Stimulated activated naive CD4-positive, alpha-beta T cell (primary cell): ENCODE data around the gene CNTN3.

ENCODE experiments used
- DNase-seq, 6 experiments: peaks; one replicate each; lab custom pipeline; 2025; lab: John Stamatoyannopoulos, UW

Gene CNTN3

DNA sequence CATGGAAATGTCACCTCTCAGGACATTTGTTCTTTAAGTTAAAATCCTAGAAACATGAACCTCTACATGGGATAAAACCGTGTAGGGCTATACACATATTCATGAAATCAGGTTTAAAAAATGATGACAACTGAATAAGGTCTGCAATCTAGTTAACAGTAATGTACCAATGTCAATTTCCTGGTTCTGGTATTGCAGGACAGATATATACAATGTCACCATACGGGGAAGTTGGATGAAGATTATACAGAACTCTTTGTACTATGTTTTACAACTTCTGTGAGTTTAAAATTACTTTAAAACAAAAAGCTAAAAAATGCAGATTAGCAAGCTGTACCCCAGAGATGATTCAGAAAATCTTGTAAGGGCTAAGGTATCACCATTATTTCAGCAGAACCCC lies 6.7 kb downstream of the CNTN3 start:
- no peak for DNase-seq

DNA sequence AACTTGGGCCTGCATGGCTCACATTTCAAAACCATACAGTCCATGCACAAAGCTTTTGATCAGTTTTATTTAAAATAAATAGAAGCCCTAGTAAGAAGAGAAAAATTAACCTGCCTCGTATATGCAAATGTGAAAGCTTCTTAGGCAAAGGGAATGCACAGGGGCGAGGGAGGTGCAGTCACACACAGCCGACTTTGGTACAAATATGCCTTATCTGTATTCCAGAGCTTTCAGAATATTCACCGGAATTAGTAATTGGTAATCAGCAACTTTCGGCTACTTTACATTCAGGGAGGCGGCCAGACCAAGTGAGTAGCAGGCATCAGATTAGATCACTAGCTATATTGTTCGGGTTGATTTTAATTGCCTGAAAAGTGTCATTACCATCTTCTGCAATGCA lies 7.5 kb downstream of the CNTN3 start:
- DNase-seq: no peak

DNA sequence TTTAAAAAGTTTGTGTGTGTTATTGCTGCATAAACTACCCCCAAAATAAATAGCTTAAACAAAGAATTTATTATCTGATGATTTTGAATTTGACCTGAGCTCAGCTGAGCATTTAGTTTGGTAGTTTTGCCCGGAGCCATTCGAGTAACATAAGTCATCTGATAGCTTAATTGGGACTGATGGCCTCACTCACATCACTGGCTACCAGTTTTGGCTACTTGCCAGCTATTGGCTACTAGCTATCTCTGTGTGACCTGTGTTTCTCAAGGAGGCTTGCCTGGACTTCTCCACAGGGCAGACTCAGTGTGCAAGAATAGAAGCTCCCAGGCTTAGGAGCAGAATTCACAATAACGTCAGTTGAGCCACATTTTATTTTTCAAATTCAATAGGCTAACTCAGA lies 9.0 kb downstream of the CNTN3 start:
- no peak for DNase-seq

DNA sequence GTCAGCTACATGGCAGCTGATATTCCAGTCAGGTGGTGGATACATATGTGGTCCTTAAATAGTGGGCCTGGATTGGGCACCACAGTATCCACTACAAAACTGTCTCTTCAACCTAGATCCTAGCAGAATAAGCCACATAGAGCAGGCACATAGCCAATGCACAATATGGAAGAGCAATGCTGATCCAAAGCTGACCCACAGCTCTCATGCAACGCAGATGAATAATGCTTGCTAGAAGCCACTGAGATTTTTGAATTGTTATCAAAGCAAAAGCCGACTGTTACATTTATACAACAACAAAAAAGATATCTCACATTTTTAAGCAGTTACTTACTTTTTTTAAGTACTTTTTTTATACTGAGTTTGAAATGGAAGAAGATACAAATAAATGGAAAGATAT lies 11.2 kb downstream of the CNTN3 start:
- DNase-seq: no peak

DNA sequence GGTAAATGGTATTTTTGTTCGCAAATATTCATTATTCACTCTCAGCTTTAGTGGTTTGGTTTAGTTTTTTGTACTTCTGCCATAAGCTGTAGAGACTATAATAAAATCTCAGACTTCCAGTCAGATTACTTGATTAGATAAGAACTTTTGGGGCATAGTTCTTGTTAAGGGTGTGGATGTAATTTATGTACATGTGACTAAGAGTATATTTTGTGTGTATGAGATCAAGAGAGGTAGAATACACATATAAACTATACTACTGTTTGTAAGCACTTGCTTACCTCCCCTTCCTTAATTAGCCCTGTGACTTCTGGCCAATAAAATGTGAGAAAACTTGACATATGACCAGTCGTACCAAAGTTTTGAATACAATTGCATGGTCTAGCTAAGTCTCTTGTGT lies 12.0 kb downstream of the CNTN3 start:
- DNase-seq: no peak

DNA sequence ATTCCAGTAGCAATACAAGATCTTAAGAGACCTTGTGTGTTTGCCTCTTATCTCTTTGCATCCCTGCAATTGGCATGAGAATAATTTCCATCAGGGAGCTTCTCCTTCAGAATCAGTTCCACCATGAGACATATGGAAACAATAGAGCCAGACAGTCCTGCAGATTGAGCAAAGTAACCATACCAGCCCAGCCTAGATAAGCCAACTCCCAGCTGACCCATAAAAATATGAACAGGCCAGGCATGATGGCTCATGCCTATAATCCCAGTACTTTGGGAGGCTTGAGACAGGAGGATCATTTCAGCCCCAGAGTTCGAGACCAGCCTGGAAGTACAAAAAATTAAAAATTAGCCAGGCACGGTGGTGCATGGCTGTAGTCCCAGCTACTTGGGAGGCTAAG lies 12.7 kb downstream of the CNTN3 start:
- DNase-seq: no peak

DNA sequence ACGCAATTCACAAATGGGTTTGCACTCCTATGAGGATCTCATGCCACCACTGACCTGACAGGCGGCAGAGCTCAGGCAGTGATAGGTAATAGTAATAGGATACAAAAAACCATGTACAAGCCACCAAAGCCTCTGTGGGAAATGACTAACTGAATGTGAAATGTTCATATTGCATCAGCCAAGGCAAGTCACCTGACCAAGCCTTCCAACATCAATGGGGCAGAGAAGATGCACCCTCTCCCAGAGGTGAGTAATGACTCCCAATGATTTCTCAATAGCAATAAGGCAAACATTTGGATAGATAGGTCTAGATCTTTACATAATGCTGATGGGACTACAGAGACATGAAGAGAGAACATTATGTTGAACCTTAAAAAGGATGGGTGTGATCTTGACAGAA lies 14.9 kb downstream of the CNTN3 start:
- DNase-seq: no peak

DNA sequence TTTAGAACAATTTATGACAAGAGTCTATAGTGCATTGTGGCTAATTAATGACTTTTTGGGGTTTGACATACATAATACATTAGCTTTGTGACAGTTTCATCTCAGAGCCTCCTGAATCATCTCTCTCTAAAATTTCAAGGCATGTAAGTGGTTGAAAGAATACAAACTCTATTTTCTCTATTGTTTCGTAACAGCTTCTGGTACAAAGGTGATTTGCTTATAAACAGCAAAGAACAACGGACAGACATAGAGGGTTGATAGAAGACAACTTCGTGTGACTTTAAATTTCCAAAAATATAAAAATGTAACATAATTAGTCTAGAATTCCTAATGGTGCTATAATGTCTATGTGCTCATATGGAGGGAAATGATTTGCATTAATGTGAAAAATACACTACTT lies 21.3 kb downstream of the CNTN3 start:
- DNase-seq: no peak

DNA sequence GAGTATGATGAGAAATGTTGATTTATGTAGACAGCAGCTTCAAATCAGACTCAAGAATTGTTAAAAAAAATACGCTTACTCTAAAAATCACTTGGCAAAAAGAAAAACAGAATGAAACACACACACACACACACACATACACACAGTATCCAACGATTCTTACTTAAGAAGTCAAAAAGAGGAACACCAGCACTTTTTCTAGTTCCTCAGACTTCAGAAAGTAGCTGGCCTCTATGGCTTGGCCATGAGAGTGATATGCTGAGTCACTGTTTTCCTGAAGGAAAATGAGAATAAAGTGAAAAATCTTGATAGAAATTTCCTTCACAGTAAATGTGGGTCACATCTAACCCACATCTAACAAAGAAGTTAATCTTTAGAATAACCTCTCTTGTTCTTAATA lies 22.1 kb downstream of the CNTN3 start:
- DNase-seq: no peak

DNA sequence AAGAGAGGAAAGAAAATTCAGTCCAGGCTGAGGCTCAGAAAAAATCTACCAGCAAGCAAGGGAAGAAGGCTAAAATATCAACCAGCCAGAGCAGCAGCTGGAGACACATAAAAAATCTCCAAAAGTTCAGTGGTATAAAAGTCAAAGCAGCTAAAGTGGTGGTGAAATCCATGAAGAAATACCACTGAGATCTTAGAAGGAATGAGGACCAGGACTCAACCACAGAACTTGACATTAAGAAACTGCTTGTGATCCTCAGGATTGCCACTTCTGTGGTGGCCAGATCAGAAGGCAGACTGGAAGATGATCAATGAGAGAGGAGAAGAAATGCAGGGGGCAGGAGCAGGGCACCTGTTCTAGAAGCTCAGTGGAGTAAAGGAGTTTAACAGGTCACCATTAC lies 22.5 kb downstream of the CNTN3 start:
- DNase-seq: no peak

DNA sequence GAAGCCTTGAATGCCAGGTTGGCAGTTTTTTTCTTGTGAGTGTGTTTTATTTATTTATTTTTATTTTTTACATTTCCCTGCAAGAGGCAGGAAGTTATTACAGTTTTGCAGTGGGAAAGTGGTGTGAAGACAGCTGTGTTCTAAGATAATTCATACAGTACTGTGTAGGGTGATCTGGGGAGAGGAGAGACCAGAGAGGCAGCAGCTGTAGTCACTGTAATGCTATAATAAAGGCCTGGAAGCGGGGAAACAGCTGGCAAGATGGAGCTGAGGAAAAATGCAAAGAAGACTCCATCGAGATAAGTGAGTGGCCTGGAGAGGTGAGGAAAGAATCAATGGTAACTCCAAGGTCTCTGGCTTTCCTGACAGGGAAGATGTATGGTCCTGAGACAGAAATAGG lies 23.1 kb downstream of the CNTN3 start:
- DNase-seq: no peak

DNA sequence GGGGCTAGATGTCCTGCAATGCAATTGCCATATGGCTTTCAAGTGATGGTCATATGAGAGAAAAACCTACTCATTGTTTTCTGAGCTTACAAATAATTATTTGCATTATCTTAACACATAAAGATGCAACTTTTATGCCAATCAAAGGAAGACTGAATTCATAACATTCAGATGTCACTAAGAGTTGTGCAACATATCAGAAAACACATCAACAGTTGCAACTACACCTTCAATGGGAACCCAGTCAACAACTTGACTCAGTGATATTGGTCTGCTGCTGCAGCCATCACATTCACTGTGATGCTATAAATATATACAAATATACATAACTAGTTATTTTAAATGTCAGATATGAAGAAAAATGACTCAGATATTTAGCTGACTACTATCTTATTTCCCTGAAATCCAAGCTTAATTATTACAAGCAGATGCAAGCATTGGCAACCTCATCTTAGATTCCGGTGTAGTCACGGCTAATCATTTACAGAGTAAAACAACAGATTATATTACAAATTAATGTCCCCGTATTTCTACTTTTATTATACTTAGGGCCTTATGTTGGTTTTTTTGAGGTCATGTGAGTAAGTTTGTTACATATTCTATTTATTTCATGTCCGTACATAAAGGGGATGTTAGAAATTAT lies 23.7 kb downstream of the CNTN3 start:
- no peak for DNase-seq

DNA sequence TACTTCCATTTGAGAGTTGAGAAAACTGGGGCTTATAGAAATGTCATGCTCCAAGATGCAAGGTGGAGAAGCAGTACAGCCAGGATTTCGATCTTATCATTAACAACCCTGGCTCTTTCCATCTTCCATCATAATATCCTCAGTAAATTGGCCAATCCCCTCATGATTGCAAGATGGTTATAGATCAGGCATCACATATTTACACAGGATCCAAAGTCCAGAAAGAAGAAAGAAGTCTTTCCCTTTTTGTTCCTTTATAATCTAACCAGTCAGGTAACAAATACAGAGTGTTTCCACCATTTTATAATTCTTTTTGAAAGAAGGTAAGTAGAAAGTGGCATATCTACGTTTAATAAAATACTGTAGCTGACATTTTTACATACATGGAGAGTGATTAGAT lies 29.7 kb downstream of the CNTN3 start:
- no peak for DNase-seq

DNA sequence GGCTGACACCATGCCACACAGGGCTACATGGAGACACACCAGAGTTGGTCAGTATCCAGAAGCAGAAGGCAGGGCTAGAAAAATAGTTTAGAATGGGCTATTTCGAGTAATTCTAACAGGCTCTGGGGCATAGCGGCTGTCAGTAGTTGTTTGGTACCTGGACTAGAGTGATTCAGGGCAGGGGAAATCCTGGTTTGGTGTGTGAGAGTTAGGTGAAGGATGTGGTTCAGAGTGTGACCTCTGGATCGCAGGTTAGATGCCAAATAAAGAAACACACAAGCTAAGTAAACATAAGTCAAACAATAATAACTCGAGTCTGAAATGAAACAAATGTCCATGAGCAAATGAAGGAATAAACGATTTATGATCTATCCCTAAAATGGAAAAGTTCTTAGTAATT lies 31.5 kb downstream of the CNTN3 start:
- DNase-seq: no peak

DNA sequence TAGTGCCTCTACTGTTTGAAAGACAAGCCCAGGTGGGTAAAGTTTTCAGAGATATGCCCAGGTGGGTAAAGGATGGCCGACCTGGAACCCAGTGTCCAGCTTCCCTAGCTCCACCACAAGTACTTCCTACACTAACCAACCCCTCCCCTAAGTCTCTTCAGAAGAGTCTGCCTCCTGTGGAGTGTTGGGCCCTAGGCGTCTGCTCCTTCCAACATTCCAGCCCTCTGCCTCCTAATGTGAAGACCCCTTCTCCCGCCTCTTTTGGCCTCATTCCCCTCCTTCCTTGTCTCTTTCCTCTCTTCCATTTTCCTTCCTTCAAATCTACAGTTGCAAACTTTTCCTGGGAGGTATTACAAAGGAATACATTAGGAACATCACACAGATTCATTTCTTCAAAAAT lies 38.6 kb downstream of the CNTN3 start:
- DNase-seq: no peak

DNA sequence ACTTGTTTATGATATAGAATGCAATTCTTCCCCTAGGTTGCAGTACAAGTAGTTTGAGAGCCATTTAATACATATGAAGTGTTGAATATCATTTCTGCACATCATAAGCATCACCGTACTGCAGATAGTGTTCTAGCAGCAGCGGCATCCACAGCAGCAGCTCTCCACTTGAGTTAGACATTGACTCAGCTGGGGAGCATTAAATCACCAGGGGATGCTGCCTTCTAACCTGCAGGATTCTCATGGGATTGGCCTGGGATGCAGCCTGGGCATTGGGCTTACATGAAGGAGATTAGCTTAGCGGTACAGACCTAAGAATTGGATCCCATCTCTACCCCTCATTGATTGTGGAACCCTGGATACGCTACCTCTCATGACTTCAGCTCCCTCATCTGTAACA lies 43.3 kb downstream of the CNTN3 start:
- no peak for DNase-seq
